GM12872 (cell line): Measurements from ENCODE around the gene SYCP2.

ENCODE experiments used
- CTCF ChIP-seq: IDR thresholded peaks from 3 replicates; pipeline ENCODE4 v1.5.1; 2011; ENCODE audit warnings: low read depth, mild to moderate bottlenecking, low read length, moderate library complexity; ENCODE audit not compliant: insufficient read depth

Gene SYCP2

GRCh38 chr20:59937150-59937549, 3.7 kb upstream of the SYCP2 start:
- no peak for TF ChIP-seq CTCF

GRCh38 chr20:59936409-59936808, 3.0 kb upstream of the SYCP2 start:
- TF ChIP-seq CTCF = no peak

- TF ChIP-seq CTCF = no peak
Measured at GRCh38 chr20:59935457-59936185, 2.2 kb upstream of the SYCP2 start.

GRCh38 chr20:59933849-59934585, 580 bp upstream of the SYCP2 start:
- peak; percentile 80 for TF ChIP-seq CTCF

GRCh38 chr20:59932616-59933295, 681 bp downstream of the SYCP2 start:
- TF ChIP-seq CTCF = no peak

GRCh38 chr20:59931511-59932312, 1.7 kb downstream of the SYCP2 start:
- TF ChIP-seq CTCF = no peak

- no peak for TF ChIP-seq CTCF
Measured at GRCh38 chr20:59925899-59926298, 7.5 kb downstream of the SYCP2 start.
